ENCODE measurements around the gene CAPZA2. TPM values are rescaled to one million over a fixed set of nuclear protein-coding genes. Genes with fewer than 3 reads are reported as not detected.

Gene CAPZA2
- total and polyA plus RNA-seq, 9 of the 15 experiments (the other 6 are each of a cell fraction or from before 2014, with no cell fraction given) = 67.0 to 524 (median 176) TPM

GRCh38 chr7:116953906-116954838 is 91.8 kb downstream of the CAPZA2 start (continued):
- TF ChIP-seq MXI1 (IDR thresholded peaks at IDR 0.05; ENCODE audit: low read depth, low read length) = 0 out of 2 replicates have a peak, but pooled peaks have one; percentile 49
- TF ChIP-seq ZNF668 (CRISPR knock-in tag; IDR thresholded peaks at IDR 0.05) = no peak
- TF ChIP-seq GTF2B (IDR thresholded peaks at IDR 0.05; ENCODE audit: extremely low read depth, insufficient read length) = peak; percentile 27
- 0 out of 4 replicates have a peak, but pooled peaks of 1 of the 2 experiments have one; percentile 66 for TF ChIP-seq BCLAF1 (IDR thresholded peaks at IDR 0.05; ENCODE audit: borderline replicate concordance in 1 of 2, control insufficient read depth in 1 of 2, low read depth in 2 of 2, low read length in 1 of 2)
- TF ChIP-seq NR1H2 (CRISPR knock-in tag; IDR thresholded peaks at IDR 0.05) = peak; percentile 32; the same call in 1 of the 2 replicates
- peak; percentile 49 for TF ChIP-seq RB1 (IDR thresholded peaks at IDR 0.05; ENCODE audit: low read depth)
- TF ChIP-seq HMG20A (CRISPR knock-in tag; conservative IDR thresholded peaks at IDR 0.05) = no peak
- peak; percentile 6; the same call in 1 of the 2 replicates for TF ChIP-seq ZBED1 (IDR thresholded peaks at IDR 0.05)
- no peak for TF ChIP-seq SMARCC2 (IDR thresholded peaks at IDR 0.05; ENCODE audit: low read depth)
- TF ChIP-seq HDAC3 (IDR thresholded peaks at IDR 0.05; ENCODE audit: borderline replicate concordance, partially characterized antibody) = no peak
- TF ChIP-seq POLR2G (IDR thresholded peaks at IDR 0.05; ENCODE audit: low read depth, low read length) = peak; percentile 95
- peak; percentile 98 for TF ChIP-seq RBFOX2 (IDR thresholded peaks at IDR 0.05; ENCODE audit: low read depth, low read length)
- TF ChIP-seq SNAPC5 (CRISPR knock-in tag; IDR thresholded peaks at IDR 0.05) = no peak
- TF ChIP-seq MAFG (tag; conservative IDR thresholded peaks at IDR 0.05) = no peak
- no peak for TF ChIP-seq ZNF449 (CRISPR knock-in tag; IDR thresholded peaks at IDR 0.05)
- peak; percentile 34; the same call in 1 of the 2 replicates for TF ChIP-seq ELF4 (CRISPR knock-in tag; IDR thresholded peaks at IDR 0.05)
- TF ChIP-seq MEF2A (IDR thresholded peaks at IDR 0.05; ENCODE audit: control insufficient read depth, low read depth, low read length) = no peak
- TF ChIP-seq KDM2B (CRISPR knock-in tag; IDR thresholded peaks at IDR 0.05) = no peak
- TF ChIP-seq PCBP2 (IDR thresholded peaks at IDR 0.05; ENCODE audit: low read depth, low read length, poor library complexity, severe bottlenecking) = no peak
- 0 out of 2 replicates have a peak, but pooled peaks have one; percentile 56 for TF ChIP-seq KAT7 (CRISPR knock-in tag; IDR thresholded peaks at IDR 0.05; ENCODE audit: borderline replicate concordance)
- peak; percentile 67 for TF ChIP-seq SIN3B (IDR thresholded peaks at IDR 0.05; ENCODE audit: low read depth)
- TF ChIP-seq MTA1 (IDR thresholded peaks at IDR 0.05; ENCODE audit: borderline replicate concordance) = peak; percentile 72; the same call in 1 of the 2 replicates

Measured in K562 (cell line).